H1 (cell line): ENCODE measurements around the gene RRP12. TPM values are rescaled to one million over a fixed set of nuclear protein-coding genes. Genes with fewer than 3 reads are reported as not detected.

ENCODE experiments used
- BCL11A ChIP-seq, 2 experiments: IDR thresholded peaks; one replicate each; pipeline ENCODE4 v1.6.1; 2011; ENCODE audit warnings: low read depth in 2 of 2, low read length in 2 of 2, mild to moderate bottlenecking in 2 of 2
- CHD1 ChIP-seq: IDR thresholded peaks from 2 replicates; pipeline ENCODE4 v1.6.1; 2012; ENCODE audit warnings: low read depth, low read length, improper control_type of control experiment
- FOSL1 ChIP-seq: IDR thresholded peaks from 2 replicates; pipeline ENCODE4 v1.6.1; 2011; ENCODE audit warnings: mild to moderate bottlenecking, low read depth, low read length, moderate library complexity; ENCODE audit not compliant: insufficient read depth
- JUN ChIP-seq: IDR thresholded peaks from 2 replicates; pipeline ENCODE4 v1.6.1; 2011; ENCODE audit warnings: low read depth, mild to moderate bottlenecking, improper control_type of control experiment, low read length
- NANOG ChIP-seq: IDR thresholded peaks from 2 replicates; pipeline ENCODE4 v1.6.1; 2011; ENCODE audit warnings: low read length, low read depth, mild to moderate bottlenecking, inconsistent platforms; ENCODE audit not compliant: insufficient read depth, poor library complexity, severe bottlenecking
- SUZ12 ChIP-seq: fragments of 200-600 bp; sonication (generic); IDR thresholded peaks from 2 replicates; pipeline ENCODE4 v1.6.1; 2012; ENCODE audit warnings: mild to moderate bottlenecking, inconsistent platforms, low read length, moderate library complexity, mixed read lengths
- TEAD4 ChIP-seq: IDR thresholded peaks from 2 replicates; pipeline ENCODE4 v1.6.1; 2012; ENCODE audit warnings: low read depth, low read length, inconsistent platforms, mixed read lengths
- polyA plus RNA-seq, 7 experiments: library from polyadenylated mRNA; depleted of rRNA in 3 of 7; stranded (reverse) in 5 of 7; unstranded in 2 of 7; fragments of >200 nt in 5 of 7; fragments of 200-250 nt in 2 of 7; gene quantifications; 1 replicate in 5 of 7; 2 replicates in 1 of 7; 4 replicates in 1 of 7; pipeline versions ENCODE4 v1.2.1 to v1.2.3, GENCODE V29; 2011 to 2013; ENCODE audit warnings: missing spikeins in 2 of 7, mixed read lengths in 2 of 7
- total RNA-seq: library from RNA; stranded (reverse); fragmentation: NEBNext Ultra II Directional; extraction: Animal tissue kit (Norgen Biotek cat#: 25700); gene quantifications from 2 replicates; pipeline ENCODE4 v1.2.1, GENCODE V29; 2021

The RRP12 gene
- total and polyA plus RNA-seq, 2 of the 8 experiments (the other 6 are each of a cell fraction or from before 2014, with no cell fraction given) = 21.0 to 65.8 TPM

DNA sequence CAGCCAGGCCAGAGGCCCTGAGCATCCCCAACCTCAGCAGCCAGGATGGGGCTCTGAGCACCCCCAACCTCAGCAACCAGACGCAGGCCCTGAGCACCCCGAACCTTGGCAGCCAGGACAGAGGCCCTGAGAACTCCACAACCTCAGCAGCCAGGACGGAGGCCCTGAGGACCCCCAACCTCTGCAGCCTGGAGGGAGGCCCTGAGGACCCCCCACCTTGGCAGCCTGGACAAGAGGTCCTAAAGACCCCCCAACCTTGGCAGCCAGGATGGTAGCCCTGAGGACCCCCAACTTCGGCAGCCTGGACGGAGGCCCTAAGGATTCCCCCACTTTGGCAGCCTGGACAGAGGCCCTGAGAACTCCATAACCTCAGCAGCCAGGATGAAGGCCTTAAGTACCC is 17.0 kb downstream of the RRP12 start (continued):
- TF ChIP-seq TEAD4 (no peak), NANOG (no peak), SUZ12 (no peak), FOSL1 (no peak), JUN (no peak), CHD1 (no peak), BCL11A (IDR thresholded peaks at IDR 0.05; ENCODE audit: low read depth in 2 of 2, low read length in 2 of 2) (no peak)
